ENCODE results near the gene PPP1CC.

The PPP1CC gene

DNA sequence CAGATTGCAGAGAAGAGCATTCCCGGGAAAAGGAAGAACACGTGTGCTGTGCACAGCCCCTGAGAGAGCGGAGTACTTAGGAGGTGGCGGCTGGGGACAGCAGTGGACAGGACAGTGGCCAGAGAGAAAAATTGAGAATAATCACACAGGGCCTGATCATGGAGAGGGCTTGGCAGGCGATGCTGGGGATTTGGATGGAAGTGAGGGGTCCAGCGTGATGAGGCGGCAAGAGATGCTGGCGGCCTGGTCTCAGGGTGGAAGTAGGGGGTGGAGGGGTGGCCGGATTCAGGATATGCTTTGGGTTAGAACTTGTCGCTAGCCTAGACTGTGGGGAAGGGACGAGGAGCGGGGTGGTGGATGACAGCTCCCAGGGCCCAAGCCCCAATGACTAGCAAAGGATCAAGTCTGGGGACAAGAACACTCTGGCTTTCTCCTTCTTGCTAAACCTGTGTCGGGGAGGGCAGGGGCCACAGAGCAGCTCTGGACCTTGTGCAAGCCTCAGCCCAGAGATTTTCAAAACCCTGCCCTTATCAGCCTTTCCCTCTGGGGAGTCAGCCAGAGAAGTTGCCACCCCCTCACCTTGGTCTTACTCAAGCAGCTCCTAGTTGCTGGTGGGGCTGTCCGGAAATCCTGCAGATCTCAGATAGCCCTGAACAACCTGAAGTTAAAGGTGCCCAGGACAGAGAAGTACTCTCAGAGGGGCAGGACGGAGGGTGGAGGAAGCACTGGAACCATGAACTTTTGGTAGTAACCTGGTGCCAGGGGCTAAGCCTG is 55.1 kb downstream of the PPP1CC start:
- no peak for DNase-seq (ENCODE audit: low read depth in 2 of 2)

DNA sequence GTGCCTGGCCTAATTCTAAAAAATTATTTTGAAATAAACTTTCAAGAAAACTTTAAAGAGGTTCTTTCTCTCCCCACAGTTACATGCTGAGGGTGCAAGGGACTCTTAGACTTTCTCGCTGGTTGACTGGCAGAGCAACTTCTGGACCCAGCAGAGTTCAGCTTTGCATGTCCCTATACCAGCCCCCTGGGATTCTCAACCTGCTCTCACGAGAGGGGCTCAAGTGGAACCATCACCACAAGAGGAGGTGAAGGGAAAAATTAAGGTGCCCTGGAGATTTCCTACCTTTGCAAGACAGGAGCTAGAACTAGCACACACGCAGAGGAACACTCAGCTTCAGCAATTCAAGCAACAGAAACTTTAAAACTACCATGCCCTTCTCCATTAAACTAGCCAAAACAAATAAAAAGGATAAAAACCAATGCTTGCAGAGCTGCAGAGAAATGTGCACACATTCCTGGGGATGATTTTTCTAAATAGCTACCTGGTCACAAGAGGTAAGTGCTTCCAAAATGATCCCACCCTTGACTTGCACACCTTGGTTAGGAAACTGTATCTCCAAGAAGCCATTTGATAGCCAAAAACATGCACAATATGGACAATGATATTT is 56.3 kb downstream of the PPP1CC start:
- no peak for DNase-seq (ENCODE audit: low read depth in 2 of 2)

GRCh38 chr12:110684312-110684836 is 58.3 kb downstream of the PPP1CC start:
- DNase-seq (ENCODE audit: low read depth in 2 of 2) = no peak

- no peak for DNase-seq (ENCODE audit: low read depth in 2 of 2)
Measured at GRCh38 chr12:110683888-110684287, 58.8 kb downstream of the PPP1CC start.

- no peak for DNase-seq (ENCODE audit: low read depth in 2 of 2)
Measured at GRCh38 chr12:110680032-110680431, 62.7 kb downstream of the PPP1CC start.

DNA sequence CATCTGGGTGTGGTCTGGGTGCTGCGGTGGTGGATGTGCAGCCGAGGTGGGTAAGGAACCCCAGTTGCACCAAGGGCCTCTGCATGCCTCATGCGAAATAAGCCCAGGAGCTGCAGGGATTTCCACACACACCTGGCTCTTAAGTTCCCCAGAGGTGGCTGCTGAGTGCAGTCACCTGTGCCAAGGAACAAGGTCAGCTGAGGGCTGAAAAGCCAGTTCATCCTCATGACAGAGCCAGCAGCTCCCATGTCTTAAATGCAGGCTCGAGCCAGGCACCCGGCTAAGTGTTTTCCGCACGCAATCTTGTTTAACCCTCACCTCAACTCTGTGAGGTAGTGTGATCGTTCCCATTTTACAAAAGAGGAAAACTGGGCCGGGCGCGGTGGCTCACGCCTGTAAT is 63.5 kb downstream of the PPP1CC start:
- no peak for DNase-seq (ENCODE audit: low read depth in 2 of 2)

DNA sequence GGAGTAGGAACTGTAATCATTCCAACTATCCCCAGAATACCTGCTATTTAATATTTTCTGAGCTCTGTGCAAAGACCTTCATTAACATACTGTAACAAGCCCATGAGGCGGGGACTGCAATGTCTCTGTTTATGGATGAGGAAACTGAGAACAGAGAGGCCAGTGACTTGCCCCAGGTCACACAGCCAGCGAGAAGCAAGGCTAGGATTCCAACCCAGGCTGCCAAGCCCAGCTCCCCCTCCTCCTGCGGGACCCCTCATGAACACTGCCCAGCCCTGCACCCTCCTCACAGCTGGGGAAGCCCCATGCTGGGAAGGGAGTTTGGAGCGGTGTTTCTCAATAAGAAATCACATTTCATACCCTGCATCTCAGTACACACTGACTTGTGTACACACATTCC is 64.7 kb downstream of the PPP1CC start:
- no peak for DNase-seq (ENCODE audit: low read depth in 2 of 2)

- no peak for DNase-seq (ENCODE audit: low read depth in 2 of 2)
Measured at GRCh38 chr12:110677206-110677911, 65.3 kb downstream of the PPP1CC start.

DNA sequence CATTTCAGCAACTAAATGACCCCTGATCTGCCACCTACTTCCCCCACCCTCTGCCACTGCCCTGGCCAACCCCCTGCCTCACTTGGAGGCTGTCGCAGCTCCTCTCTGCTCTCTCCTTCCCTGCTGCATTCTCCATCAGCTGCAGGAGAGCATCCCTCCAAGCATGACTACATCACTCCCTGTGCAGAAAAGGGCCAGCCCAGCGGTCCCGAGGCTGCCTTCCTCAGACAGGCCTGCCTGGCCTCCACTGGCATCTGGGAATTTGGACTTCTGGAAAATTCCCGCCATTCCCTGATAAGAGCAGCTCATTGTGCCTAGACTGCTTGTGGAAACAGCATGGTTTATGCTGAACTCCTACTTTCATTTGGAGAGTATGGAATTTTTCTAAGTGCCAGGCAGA is 66.5 kb downstream of the PPP1CC start:
- no peak for DNase-seq (ENCODE audit: low read depth in 2 of 2)

DNA sequence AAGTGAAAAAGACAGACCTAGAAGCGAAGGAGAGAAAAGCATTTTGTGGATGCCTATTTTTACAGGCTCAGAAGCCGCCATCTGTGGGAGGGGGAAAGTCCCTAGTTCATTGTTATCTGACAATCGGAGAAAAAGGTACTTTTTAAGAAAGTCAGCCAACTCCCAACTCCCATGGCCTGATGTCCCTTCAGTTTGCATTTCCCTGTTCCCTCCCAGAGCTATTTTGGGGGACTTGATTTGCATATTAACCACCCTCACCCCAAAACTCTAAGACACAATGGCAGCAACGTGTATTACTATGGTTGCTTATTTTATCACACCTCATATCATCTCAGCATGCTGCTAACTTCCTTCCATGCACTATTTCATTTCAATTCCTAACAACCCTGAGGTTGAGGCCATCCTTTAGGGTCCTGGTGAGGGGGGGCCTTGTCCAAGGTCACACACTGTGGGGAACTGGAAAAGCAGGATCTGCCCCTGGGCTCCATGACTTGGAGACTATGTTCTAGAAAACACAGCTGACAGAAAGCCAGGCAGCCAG is 72.5 kb downstream of the PPP1CC start:
- peak in 1 of 2 donors; percentile 45 for DNase-seq (ENCODE audit: low read depth in 2 of 2)
